WTC11 (cell line): Measurements from ENCODE around the gene RNF17. TPM values are rescaled to one million over a fixed set of nuclear protein-coding genes. Genes with fewer than 3 reads are reported as not detected.

Source experiments
- ATAC-seq: fragments of 200-7000 bp; cut with Tn5 transposase; 2 replicates; pipeline ENCODE4 v1.10.0; 2021; ENCODE audit warnings: mild to moderate bottlenecking, moderate library complexity
- CTCF ChIA-PET: fragments of 300-600 bp; sonication (Branson Sonifier 250); formaldehyde crosslinking; loops from one replicate; lab custom pipeline; 2021; ENCODE audit warnings: antibody characterized with exemption; lab: Charles Lee
- POLR2A ChIA-PET: fragments of 350-600 bp; sonication (Branson Sonifier 250); formaldehyde crosslinking; loops from one replicate; lab custom pipeline; 2021; ENCODE audit warnings: antibody characterized with exemption; lab: Charles Lee
- DNase-seq: peaks from one replicate; pipeline ENCODE4 v3.0.0; 2021; ENCODE audit warnings: low spot score
- H3K27ac Mint-ChIP-seq: 2 replicates; pipeline ENCODE4 v1.8.0; 2021; ENCODE audit warnings: mixed read lengths
- H3K27me3 Mint-ChIP-seq: 2 replicates; pipeline ENCODE4 v1.8.0; 2021; ENCODE audit warnings: low read depth, mild to moderate bottlenecking, moderate library complexity, mixed read lengths
- H3K36me3 Mint-ChIP-seq: 2 replicates; pipeline ENCODE4 v1.8.0; 2021; ENCODE audit warnings: mixed read lengths
- H3K4me1 Mint-ChIP-seq: 2 replicates; pipeline ENCODE4 v1.8.0; 2022; ENCODE audit warnings: mixed read lengths
- H3K4me3 Mint-ChIP-seq: 2 replicates; pipeline ENCODE4 v1.8.0; 2021; ENCODE audit warnings: mild to moderate bottlenecking, moderate library complexity, mixed read lengths
- H3K9me3 Mint-ChIP-seq: 2 replicates; pipeline ENCODE4 v1.8.0; 2021; ENCODE audit warnings: mixed read lengths
- CREM ChIP-seq: sonication (generic); formaldehyde crosslinking; IDR thresholded peaks from 2 replicates; pipeline ENCODE4 v1.8.1; 2022; ENCODE audit warnings: mild to moderate bottlenecking, missing genetic modification reagents, moderate library complexity
- E2F1 ChIP-seq: sonication (generic); formaldehyde crosslinking; IDR thresholded peaks from 2 replicates; pipeline ENCODE4 v1.8.0; 2022; ENCODE audit warnings: mild to moderate bottlenecking, missing genetic modification reagents
- ETV6 ChIP-seq: sonication (generic); formaldehyde crosslinking; IDR thresholded peaks from 2 replicates; pipeline ENCODE4 v1.8.1; 2022; ENCODE audit warnings: mild to moderate bottlenecking, missing genetic modification reagents
- FOXK1 ChIP-seq: sonication (generic); formaldehyde crosslinking; IDR thresholded peaks from 2 replicates; pipeline ENCODE4 v1.8.0; 2022; ENCODE audit warnings: mild to moderate bottlenecking, moderate library complexity, missing genetic modification reagents
- GABPB1 ChIP-seq: sonication (generic); formaldehyde crosslinking; IDR thresholded peaks from 2 replicates; pipeline ENCODE4 v1.8.1; 2023; ENCODE audit warnings: mild to moderate bottlenecking, missing genetic modification reagents
- MLX ChIP-seq: sonication (generic); formaldehyde crosslinking; IDR thresholded peaks from 2 replicates; pipeline ENCODE4 v1.8.1; 2023; ENCODE audit warnings: mild to moderate bottlenecking, missing genetic modification reagents, moderate library complexity
- MYBL2 ChIP-seq: sonication (generic); formaldehyde crosslinking; IDR thresholded peaks from 2 replicates; pipeline ENCODE4 v1.8.1; 2023; ENCODE audit warnings: mild to moderate bottlenecking, moderate library complexity, missing genetic modification reagents
- NFATC4 ChIP-seq: fragments of 250-450 bp; sonication (Bioruptor Pico); IDR thresholded peaks from 2 replicates; pipeline ENCODE4 v1.9.0; 2021; ENCODE audit warnings: mild to moderate bottlenecking
- NFYB ChIP-seq: sonication (generic); formaldehyde crosslinking; conservative IDR thresholded peaks from 2 replicates; pipeline ENCODE4 v1.8.0; 2022; ENCODE audit warnings: low read depth, missing genetic modification reagents
- SMAD4 ChIP-seq: sonication (generic); formaldehyde crosslinking; IDR thresholded peaks from 2 replicates; pipeline ENCODE4 v1.8.0; 2022; ENCODE audit warnings: mild to moderate bottlenecking, missing genetic modification reagents
- SP1 ChIP-seq: sonication (generic); formaldehyde crosslinking; conservative IDR thresholded peaks from 2 replicates; pipeline ENCODE4 v1.8.1; 2022; ENCODE audit warnings: missing genetic modification reagents
- TP53 ChIP-seq: sonication (generic); formaldehyde crosslinking; IDR thresholded peaks from 2 replicates; pipeline ENCODE4 v1.8.1; 2023; ENCODE audit warnings: mild to moderate bottlenecking, missing genetic modification reagents
- USF2 ChIP-seq: sonication (generic); formaldehyde crosslinking; IDR thresholded peaks from 2 replicates; pipeline ENCODE4 v1.8.1; 2023; ENCODE audit warnings: mild to moderate bottlenecking, missing genetic modification reagents, moderate library complexity
- ZBTB21 ChIP-seq: sonication (generic); formaldehyde crosslinking; IDR thresholded peaks from 2 replicates; pipeline ENCODE4 v1.8.1; 2023; ENCODE audit warnings: mild to moderate bottlenecking, missing genetic modification reagents, borderline replicate concordance
- ZNF317 ChIP-seq: sonication (generic); formaldehyde crosslinking; IDR thresholded peaks from 2 replicates; pipeline ENCODE4 v1.8.1; 2023; ENCODE audit warnings: low read depth, mild to moderate bottlenecking, moderate library complexity, missing genetic modification reagents, borderline replicate concordance
- total RNA-seq: library from RNA; stranded (reverse); gene quantifications from 3 replicates; pipeline ENCODE4 v1.2.3, GENCODE V29; 2021
- TF ChIP-seq, protein P1 (sequence below): sonication (generic); formaldehyde crosslinking; IDR thresholded peaks from 2 replicates; pipeline ENCODE4 v1.8.1; 2022; ENCODE audit warnings: mild to moderate bottlenecking, moderate library complexity, missing genetic modification reagents
- TF ChIP-seq, protein P2 (sequence below): sonication (generic); formaldehyde crosslinking; IDR thresholded peaks from 2 replicates; pipeline ENCODE4 v1.8.0; 2022; ENCODE audit warnings: mild to moderate bottlenecking, missing genetic modification reagents
- TF ChIP-seq, protein P3 (sequence below): sonication (generic); formaldehyde crosslinking; IDR thresholded peaks from 2 replicates; pipeline ENCODE4 v1.8.0; 2023; ENCODE audit warnings: missing genetic modification reagents, mild to moderate bottlenecking, borderline replicate concordance
- TF ChIP-seq, protein P4 (sequence below): sonication (generic); formaldehyde crosslinking; IDR thresholded peaks from 2 replicates; pipeline ENCODE4 v1.8.1; 2023; ENCODE audit warnings: mild to moderate bottlenecking, moderate library complexity, missing genetic modification reagents
- TF ChIP-seq, protein P5 (sequence below): sonication (generic); formaldehyde crosslinking; IDR thresholded peaks from 2 replicates; pipeline ENCODE4 v1.8.0; 2023; ENCODE audit warnings: mild to moderate bottlenecking, missing genetic modification reagents
- TF ChIP-seq, protein P6 (sequence below): sonication (generic); formaldehyde crosslinking; IDR thresholded peaks from 2 replicates; pipeline ENCODE4 v1.8.0; 2022; ENCODE audit warnings: mild to moderate bottlenecking, missing genetic modification reagents

The RNF17 gene
- total RNA-seq, 1 experiment from 2014 or later, result not detected

GRCh38 chr13:24922745-24923591 is 159.0 kb downstream of the RNF17 start:
- CTCF ChIA-PET, result interaction anchor here (0.6 to 1.3 kb wide), 2 partner anchors 9 to 72 kb away, joined by 3 read pairs; no protein-coding TSS in a partner anchor
- ATAC-seq (peak; percentile 98), DNase-seq (peak; percentile 97)
- POLR2A ChIA-PET, result interaction anchor here (1.0 kb wide), 1 partner anchor 8 kb away, joined by 3 read pairs; no protein-coding TSS in a partner anchor
- Mint-ChIP-seq H3K4me3 (peak overlapping the region; percentile 95), H3K9me3 (peaks cover 8% of the 10 kb centered on the region; the same call in 1 of the 2 replicates), H3K36me3 (peaks cover 3% of the 10 kb centered on the region; the same call in 1 of the 2 replicates), H3K27ac (peak overlapping the region; percentile 97), H3K27me3 (no peaks in the 10 kb centered on the region), H3K4me1 (peaks cover 15% of the 10 kb centered on the region)
- TF ChIP-seq, protein P1, sequence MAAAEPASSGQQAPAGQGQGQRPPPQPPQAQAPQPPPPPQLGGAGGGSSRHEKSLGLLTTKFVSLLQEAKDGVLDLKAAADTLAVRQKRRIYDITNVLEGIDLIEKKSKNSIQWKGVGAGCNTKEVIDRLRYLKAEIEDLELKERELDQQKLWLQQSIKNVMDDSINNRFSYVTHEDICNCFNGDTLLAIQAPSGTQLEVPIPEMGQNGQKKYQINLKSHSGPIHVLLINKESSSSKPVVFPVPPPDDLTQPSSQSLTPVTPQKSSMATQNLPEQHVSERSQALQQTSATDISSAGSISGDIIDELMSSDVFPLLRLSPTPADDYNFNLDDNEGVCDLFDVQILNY (CRISPR knock-in tag), result peak; percentile 80
- TF ChIP-seq ETV6 (peak; percentile 12; the same call in 1 of the 2 replicates), FOXK1 (peak; percentile 67), ZBTB21 (0 out of 2 replicates have a peak, but pooled peaks have one; percentile 53), USF2 (CRISPR knock-in tag) (peak; percentile 43), TP53 (CRISPR knock-in tag) (peak; percentile 42; the same call in 1 of the 2 replicates), MLX (CRISPR knock-in tag) (no peak), CREM (CRISPR knock-in tag) (peak; percentile 77; the same call in 1 of the 2 replicates), GABPB1 (CRISPR knock-in tag) (0 out of 2 replicates have a peak, but pooled peaks have one; percentile 16), NFYB (no peak), E2F1 (CRISPR knock-in tag) (0 out of 2 replicates have a peak, but pooled peaks have one; percentile 39), ZNF317 (CRISPR knock-in tag) (no peak), SMAD4 (no peak), SP1 (CRISPR knock-in tag) (peak; percentile 96), MYBL2 (CRISPR knock-in tag) (0 out of 2 replicates have a peak, but pooled peaks have one; percentile 1), NFATC4 (CRISPR knock-in tag) (no peak)
- TF ChIP-seq, protein P2, sequence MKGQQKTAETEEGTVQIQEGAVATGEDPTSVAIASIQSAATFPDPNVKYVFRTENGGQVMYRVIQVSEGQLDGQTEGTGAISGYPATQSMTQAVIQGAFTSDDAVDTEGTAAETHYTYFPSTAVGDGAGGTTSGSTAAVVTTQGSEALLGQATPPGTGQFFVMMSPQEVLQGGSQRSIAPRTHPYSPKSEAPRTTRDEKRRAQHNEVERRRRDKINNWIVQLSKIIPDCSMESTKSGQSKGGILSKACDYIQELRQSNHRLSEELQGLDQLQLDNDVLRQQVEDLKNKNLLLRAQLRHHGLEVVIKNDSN (CRISPR knock-in tag), result peak; percentile 20; the same call in 1 of the 2 replicates
- TF ChIP-seq, protein P3, sequence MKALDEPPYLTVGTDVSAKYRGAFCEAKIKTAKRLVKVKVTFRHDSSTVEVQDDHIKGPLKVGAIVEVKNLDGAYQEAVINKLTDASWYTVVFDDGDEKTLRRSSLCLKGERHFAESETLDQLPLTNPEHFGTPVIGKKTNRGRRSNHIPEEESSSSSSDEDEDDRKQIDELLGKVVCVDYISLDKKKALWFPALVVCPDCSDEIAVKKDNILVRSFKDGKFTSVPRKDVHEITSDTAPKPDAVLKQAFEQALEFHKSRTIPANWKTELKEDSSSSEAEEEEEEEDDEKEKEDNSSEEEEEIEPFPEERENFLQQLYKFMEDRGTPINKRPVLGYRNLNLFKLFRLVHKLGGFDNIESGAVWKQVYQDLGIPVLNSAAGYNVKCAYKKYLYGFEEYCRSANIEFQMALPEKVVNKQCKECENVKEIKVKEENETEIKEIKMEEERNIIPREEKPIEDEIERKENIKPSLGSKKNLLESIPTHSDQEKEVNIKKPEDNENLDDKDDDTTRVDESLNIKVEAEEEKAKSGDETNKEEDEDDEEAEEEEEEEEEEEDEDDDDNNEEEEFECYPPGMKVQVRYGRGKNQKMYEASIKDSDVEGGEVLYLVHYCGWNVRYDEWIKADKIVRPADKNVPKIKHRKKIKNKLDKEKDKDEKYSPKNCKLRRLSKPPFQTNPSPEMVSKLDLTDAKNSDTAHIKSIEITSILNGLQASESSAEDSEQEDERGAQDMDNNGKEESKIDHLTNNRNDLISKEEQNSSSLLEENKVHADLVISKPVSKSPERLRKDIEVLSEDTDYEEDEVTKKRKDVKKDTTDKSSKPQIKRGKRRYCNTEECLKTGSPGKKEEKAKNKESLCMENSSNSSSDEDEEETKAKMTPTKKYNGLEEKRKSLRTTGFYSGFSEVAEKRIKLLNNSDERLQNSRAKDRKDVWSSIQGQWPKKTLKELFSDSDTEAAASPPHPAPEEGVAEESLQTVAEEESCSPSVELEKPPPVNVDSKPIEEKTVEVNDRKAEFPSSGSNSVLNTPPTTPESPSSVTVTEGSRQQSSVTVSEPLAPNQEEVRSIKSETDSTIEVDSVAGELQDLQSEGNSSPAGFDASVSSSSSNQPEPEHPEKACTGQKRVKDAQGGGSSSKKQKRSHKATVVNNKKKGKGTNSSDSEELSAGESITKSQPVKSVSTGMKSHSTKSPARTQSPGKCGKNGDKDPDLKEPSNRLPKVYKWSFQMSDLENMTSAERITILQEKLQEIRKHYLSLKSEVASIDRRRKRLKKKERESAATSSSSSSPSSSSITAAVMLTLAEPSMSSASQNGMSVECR (CRISPR knock-in tag), result peak; percentile 51; the same call in 1 of the 2 replicates
- TF ChIP-seq, protein P4, sequence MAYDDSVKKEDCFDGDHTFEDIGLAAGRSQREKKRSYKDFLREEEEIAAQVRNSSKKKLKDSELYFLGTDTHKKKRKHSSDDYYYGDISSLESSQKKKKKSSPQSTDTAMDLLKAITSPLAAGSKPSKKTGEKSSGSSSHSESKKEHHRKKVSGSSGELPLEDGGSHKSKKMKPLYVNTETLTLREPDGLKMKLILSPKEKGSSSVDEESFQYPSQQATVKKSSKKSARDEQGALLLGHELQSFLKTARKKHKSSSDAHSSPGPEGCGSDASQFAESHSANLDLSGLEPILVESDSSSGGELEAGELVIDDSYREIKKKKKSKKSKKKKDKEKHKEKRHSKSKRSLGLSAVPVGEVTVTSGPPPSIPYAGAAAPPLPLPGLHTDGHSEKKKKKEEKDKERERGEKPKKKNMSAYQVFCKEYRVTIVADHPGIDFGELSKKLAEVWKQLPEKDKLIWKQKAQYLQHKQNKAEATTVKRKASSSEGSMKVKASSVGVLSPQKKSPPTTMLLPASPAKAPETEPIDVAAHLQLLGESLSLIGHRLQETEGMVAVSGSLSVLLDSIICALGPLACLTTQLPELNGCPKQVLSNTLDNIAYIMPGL (CRISPR knock-in tag), result peak; percentile 78
- TF ChIP-seq, protein P5, sequence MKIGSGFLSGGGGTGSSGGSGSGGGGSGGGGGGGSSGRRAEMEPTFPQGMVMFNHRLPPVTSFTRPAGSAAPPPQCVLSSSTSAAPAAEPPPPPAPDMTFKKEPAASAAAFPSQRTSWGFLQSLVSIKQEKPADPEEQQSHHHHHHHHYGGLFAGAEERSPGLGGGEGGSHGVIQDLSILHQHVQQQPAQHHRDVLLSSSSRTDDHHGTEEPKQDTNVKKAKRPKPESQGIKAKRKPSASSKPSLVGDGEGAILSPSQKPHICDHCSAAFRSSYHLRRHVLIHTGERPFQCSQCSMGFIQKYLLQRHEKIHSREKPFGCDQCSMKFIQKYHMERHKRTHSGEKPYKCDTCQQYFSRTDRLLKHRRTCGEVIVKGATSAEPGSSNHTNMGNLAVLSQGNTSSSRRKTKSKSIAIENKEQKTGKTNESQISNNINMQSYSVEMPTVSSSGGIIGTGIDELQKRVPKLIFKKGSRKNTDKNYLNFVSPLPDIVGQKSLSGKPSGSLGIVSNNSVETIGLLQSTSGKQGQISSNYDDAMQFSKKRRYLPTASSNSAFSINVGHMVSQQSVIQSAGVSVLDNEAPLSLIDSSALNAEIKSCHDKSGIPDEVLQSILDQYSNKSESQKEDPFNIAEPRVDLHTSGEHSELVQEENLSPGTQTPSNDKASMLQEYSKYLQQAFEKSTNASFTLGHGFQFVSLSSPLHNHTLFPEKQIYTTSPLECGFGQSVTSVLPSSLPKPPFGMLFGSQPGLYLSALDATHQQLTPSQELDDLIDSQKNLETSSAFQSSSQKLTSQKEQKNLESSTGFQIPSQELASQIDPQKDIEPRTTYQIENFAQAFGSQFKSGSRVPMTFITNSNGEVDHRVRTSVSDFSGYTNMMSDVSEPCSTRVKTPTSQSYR (CRISPR knock-in tag), result no peak
- TF ChIP-seq, protein P6, sequence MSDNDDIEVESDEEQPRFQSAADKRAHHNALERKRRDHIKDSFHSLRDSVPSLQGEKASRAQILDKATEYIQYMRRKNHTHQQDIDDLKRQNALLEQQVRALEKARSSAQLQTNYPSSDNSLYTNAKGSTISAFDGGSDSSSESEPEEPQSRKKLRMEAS (CRISPR knock-in tag), result peak; percentile 80; the same call in 1 of the 2 replicates
